ENCODE data around the gene MTX3. TPM values are rescaled to one million over a fixed set of nuclear protein-coding genes. Genes with fewer than 3 reads are reported as not detected.
A peak's percentile ranks its signal among the peaks of the same experiment; 100 is the strongest.

Gene MTX3, protein sequence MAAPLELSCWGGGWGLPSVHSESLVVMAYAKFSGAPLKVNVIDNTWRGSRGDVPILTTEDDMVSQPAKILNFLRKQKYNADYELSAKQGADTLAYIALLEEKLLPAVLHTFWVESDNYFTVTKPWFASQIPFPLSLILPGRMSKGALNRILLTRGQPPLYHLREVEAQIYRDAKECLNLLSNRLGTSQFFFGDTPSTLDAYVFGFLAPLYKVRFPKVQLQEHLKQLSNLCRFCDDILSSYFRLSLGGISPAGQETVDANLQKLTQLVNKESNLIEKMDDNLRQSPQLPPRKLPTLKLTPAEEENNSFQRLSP
- total RNA-seq, result 14.9 TPM
- long read RNA-seq, full-length matches to known transcripts, result 6 of 9 reads
- long read RNA-seq, partial matches to known transcripts, result 2 of 9 reads
- long read RNA-seq, other reads (novel, unspliced or antisense), result 1 of 9 reads

DNA sequence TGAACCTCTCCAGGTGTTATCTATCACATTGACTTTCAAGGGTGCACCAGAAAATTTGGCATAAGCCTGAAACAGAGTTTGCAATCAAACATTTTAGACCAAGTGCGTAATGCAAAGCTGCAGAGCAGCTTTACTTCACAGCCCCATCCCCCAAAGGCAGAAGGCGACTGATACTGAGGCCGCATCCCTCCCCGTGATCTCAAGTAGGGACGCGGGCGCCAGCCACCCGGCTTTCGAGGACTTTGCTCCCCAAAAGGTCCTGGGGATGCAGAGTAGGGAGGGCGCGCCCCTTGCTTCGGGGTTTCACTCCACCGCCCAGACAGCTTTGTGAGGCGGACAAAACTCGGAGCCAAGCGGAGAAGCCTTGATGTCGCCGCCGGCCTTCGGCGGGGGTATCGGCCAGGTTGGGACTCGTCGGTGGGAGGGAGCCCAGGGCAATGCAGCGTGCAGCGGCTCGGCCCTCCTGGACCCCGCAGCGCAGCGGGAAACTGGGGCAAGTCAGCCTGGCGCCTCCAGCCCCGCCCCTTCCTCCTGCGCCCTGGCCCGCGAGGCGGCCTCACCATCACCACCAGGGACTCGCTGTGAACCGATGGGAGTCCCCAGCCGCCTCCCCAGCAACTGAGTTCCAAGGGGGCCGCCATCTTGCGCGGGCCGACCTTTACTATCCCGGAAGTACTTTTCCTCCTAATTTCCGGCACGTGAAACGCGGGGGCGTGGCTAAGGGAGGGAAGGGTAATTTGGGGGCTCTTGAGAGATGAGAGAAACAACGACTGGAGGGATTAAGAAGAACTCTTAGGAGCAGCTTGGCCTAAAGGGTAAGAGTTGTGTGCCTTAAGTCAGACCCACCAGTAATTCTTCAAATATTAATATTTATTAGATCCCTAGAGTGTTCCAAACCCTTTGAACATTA, at the start of gene MTX3:
TSS of gene MTX3 (minus strand) at position 665 of the 910 bp plus-strand sequence. CDS start at position 641, 24 bp downstream.
- DNase-seq (peak; percentile 93), ATAC-seq (peak; percentile 98)
- Histone ChIP-seq H3K27me3 (no peaks in the 10 kb centered on the region), H3K4me3 (peak within 1 kb of the TSS; percentile 84), H3K27ac (peak within 1 kb of the TSS; percentile 74), H3K36me3 (peaks cover 31% of the 10 kb centered on the region), H3K4me1 (peaks cover 3% of the 10 kb centered on the region), H3K9me3 (no peaks in the 10 kb centered on the region)
- intact Hi-C loops (cut with DNase I), result no loop called here
- TF ChIP-seq, protein P1, sequence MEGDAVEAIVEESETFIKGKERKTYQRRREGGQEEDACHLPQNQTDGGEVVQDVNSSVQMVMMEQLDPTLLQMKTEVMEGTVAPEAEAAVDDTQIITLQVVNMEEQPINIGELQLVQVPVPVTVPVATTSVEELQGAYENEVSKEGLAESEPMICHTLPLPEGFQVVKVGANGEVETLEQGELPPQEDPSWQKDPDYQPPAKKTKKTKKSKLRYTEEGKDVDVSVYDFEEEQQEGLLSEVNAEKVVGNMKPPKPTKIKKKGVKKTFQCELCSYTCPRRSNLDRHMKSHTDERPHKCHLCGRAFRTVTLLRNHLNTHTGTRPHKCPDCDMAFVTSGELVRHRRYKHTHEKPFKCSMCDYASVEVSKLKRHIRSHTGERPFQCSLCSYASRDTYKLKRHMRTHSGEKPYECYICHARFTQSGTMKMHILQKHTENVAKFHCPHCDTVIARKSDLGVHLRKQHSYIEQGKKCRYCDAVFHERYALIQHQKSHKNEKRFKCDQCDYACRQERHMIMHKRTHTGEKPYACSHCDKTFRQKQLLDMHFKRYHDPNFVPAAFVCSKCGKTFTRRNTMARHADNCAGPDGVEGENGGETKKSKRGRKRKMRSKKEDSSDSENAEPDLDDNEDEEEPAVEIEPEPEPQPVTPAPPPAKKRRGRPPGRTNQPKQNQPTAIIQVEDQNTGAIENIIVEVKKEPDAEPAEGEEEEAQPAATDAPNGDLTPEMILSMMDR (IDR thresholded peaks at IDR 0.05), result no peak

DNA sequence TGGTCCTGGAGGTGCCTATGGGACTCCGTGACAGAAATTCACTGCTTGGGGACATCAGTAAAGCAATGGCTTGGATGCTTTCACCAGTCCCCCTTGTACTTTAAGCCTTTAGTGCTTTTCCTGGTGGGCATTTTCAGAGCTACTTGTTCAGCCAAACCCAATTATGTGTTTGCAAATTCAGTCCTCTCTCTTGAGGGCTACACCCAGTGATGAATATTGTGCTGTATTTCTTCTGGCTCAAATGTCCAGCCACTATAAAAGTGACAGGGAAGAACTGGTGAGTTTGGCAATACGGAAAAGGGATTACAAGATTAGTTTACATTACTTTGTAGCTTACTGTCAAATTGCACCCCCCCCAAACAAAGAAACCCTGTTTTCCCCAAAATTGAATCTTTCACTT, 48.6 kb upstream of the MTX3 start:
- DNase-seq (no peak), ATAC-seq (no peak)
- H3K27me3 ChIP-seq, result peaks cover 32% of the 10 kb centered on the region
- H3K36me3 ChIP-seq, result no peaks in the 10 kb centered on the region
- H3K9me3 ChIP-seq, result no peaks in the 10 kb centered on the region
- intact Hi-C loops (cut with DNase I), result no loop called here
- H3K27ac ChIP-seq, result no peak overlapping the region
- TF ChIP-seq, protein P1 (IDR thresholded peaks at IDR 0.05), result no peak
- H3K4me1 ChIP-seq, result no peaks in the 10 kb centered on the region
- no peak overlapping the region for H3K4me3 ChIP-seq

DNA sequence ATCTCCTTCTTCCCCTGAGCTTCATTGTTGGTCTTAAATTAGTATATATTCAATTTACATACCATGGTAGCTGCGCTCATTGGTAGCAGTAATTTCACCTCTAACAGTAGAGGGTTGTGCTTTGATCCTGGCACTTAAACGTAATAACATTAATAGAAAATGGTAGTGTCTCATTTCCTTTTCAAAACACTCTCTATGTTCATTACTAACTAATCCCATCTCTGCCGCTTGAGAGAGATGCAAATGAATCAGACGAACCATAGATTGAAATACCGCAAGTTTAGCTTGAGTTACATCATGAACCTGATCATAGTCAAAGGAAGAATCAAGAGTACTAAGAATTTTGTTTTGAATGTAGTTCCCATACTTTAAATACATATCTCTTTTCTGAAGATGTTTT, 46.3 kb upstream of the MTX3 start:
- Histone ChIP-seq H3K27ac (no peak overlapping the region), H3K4me1 (no peaks in the 10 kb centered on the region), H3K4me3 (no peak overlapping the region), H3K9me3 (no peaks in the 10 kb centered on the region), H3K36me3 (no peaks in the 10 kb centered on the region), H3K27me3 (peaks cover 52% of the 10 kb centered on the region)
- ATAC-seq, result no peak
- DNase-seq, result no peak
- intact Hi-C loops (cut with DNase I), result no loop called here
- TF ChIP-seq, protein P1 (IDR thresholded peaks at IDR 0.05), result no peak

DNA sequence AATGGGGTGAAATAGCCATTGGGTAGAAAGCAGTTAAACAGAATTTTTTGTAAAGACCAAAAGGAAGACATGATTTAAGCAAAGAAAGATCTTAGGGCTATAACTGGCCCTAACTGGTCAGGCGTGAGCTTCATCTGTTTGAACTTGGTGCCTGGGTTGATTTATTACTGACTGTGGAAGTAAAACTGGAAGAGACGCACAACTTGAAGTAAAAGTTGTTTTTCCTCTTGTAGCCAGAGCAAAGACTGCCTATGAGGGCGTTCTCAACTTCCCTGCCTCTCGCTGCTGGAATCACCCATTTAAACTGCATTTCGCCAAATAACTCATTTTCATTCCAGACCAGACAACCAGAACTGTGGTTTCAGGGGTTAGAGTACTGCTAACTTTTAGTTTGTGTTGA, 45.6 kb upstream of the MTX3 start:
- no peaks in the 10 kb centered on the region for H3K36me3 ChIP-seq
- no peaks in the 10 kb centered on the region for H3K9me3 ChIP-seq
- DNase-seq, result no peak
- TF ChIP-seq, protein P1 (IDR thresholded peaks at IDR 0.05), result no peak
- intact Hi-C loops (cut with DNase I), result no loop called here
- H3K4me3 ChIP-seq, result no peak overlapping the region
- H3K27ac ChIP-seq, result no peak overlapping the region
- H3K4me1 ChIP-seq, result no peaks in the 10 kb centered on the region
- no peak for ATAC-seq
- H3K27me3 ChIP-seq, result peaks cover 54% of the 10 kb centered on the region

DNA sequence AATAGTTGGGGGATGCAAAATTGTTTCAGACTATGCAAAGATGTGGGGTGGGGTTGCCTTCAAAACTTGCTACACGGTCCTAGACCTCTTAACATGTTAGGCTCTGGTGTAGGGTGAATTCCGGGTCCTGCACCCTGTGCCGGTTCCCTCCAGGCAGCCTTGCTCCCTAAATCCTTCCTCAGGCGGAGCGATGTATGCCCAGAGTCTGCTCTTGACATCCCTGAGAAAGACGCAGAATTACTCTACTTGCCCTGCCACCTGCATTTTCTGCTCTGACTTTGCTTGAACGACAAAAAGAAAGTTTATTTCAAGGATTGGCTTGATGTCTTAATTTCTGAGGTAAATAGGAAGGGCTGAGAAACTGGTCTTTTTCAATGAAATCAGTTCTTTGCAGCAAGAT, 44.8 kb upstream of the MTX3 start:
- Histone ChIP-seq H3K27me3 (peaks cover 59% of the 10 kb centered on the region), H3K27ac (no peak overlapping the region), H3K4me1 (no peaks in the 10 kb centered on the region), H3K36me3 (no peaks in the 10 kb centered on the region), H3K9me3 (no peaks in the 10 kb centered on the region), H3K4me3 (no peak overlapping the region)
- ATAC-seq (no peak), DNase-seq (no peak)
- TF ChIP-seq, protein P1 (IDR thresholded peaks at IDR 0.05), result no peak
- intact Hi-C loops (cut with DNase I), result no loop called here
